Prostate gland (tissue), 2 donors: ENCODE results near the gene KCNT1. TPM values are rescaled to one million over a fixed set of nuclear protein-coding genes. Genes with fewer than 3 reads are reported as not detected.

Experiments
- DNase-seq: peaks from one replicate; pipeline ENCODE4 v3.0.0-alpha.2; 2019; ENCODE audit warnings: low spot score
- H3K27ac ChIP-seq, 2 donors: fragments of 200-600 bp; sonication (generic); 2 replicates each; pipeline ENCODE4 v1.5.1; 2017 to 2019
- H3K27me3 ChIP-seq: fragments of 200-600 bp; sonication (generic); replicated peaks from 2 replicates; pipeline ENCODE4 v1.5.1; 2019; ENCODE audit not compliant: insufficient read depth
- H3K36me3 ChIP-seq, 2 donors: fragments of 200-600 bp; sonication (generic); 1 replicate in 1 of 2; 2 replicates in 1 of 2; pipeline versions ENCODE4 v1.5.1 to v1.8.1; 2017 to 2019
- H3K4me1 ChIP-seq: fragments of 200-600 bp; sonication (generic); replicated peaks from 2 replicates; pipeline ENCODE4 v1.5.1; 2019
- H3K4me3 ChIP-seq, 2 donors: fragments of 200-600 bp; sonication (generic); 2 replicates each; pipeline ENCODE4 v1.5.1; 2017 to 2019
- H3K9me3 ChIP-seq: fragments of 200-600 bp; sonication (generic); 2 replicates; pipeline ENCODE4 v1.5.1; 2017
- CTCF ChIP-seq, 4 experiments: fragments of 200-600 bp in 2 of 4; fragments of 450-650 bp in 2 of 4; sonication (generic) in 2 of 4; IDR thresholded peaks; 1 replicate in 3 of 4; 2 replicates in 1 of 4; pipeline ENCODE4 v1.5.1; 2016 to 2019; ENCODE audit warnings: antibody characterized with exemption in 4 of 4, mild to moderate bottlenecking in 2 of 4, moderate library complexity in 2 of 4
- POLR2A ChIP-seq: fragments of 450-650 bp; IDR thresholded peaks from one replicate; pipeline ENCODE4 v1.6.1; 2016; ENCODE audit warnings: antibody characterized with exemption, mild to moderate bottlenecking
- POLR2AphosphoS5 ChIP-seq: sonication (generic); formaldehyde crosslinking; IDR thresholded peaks from one replicate; pipeline ENCODE4 v1.6.1; 2017; ENCODE audit warnings: antibody characterized with exemption
- WGBS: methylation state at CpG from one replicate; pipeline ENCODE4 v1.1.5; 2018; 5-methylcytosine and 5-hydroxymethylcytosine counted together
- intact Hi-C: fragments of 100-400 bp; cut with DNase I; formaldehyde crosslinking; loops from one replicate; pipeline ENCODE4 v1.14.2; 2022
- total RNA-seq, 2 donors: library from RNA; depleted of rRNA; stranded (reverse); fragments of >200 nt; gene quantifications; one replicate each; pipeline ENCODE4 v1.1.0, GENCODE V29; 2016

The KCNT1 gene
- total RNA-seq, 2 donors from 2014 or later: 0.09 to 3.0 TPM

GRCh38 chr9:135761845-135762168 lies 59.8 kb downstream of the KCNT1 start:
- Histone ChIP-seq H3K36me3 (no peaks in the 10 kb centered on the region), H3K27ac (no peak overlapping the region), H3K27me3 (no peaks in the 10 kb centered on the region), H3K4me3 (no peak overlapping the region), H3K4me1 (no peaks in the 10 kb centered on the region), H3K9me3 (no peaks in the 10 kb centered on the region)
- DNase-seq: no peak
- intact Hi-C loops: no loop called here
- 92% methylated on average over 16 of the region's 16 CpGs for WGBS
- TF ChIP-seq POLR2AphosphoS5 (no peak), CTCF (IDR thresholded peaks at IDR 0.05) (no peak), POLR2A (no peak)

- no peak for DNase-seq
- no peaks in the 10 kb centered on the region for H3K4me1 ChIP-seq
- no peaks in the 10 kb centered on the region for H3K27me3 ChIP-seq
- H3K27ac ChIP-seq: no peak overlapping the region
- 78% methylated on average over 13 of the region's 13 CpGs for WGBS
- H3K36me3 ChIP-seq: no peaks in the 10 kb centered on the region
- intact Hi-C loops: no loop called here
- H3K4me3 ChIP-seq: no peak overlapping the region
- H3K9me3 ChIP-seq: no peaks in the 10 kb centered on the region
- no peak for TF ChIP-seq POLR2A
- TF ChIP-seq CTCF (IDR thresholded peaks at IDR 0.05): no peak
- no peak for TF ChIP-seq POLR2AphosphoS5
Observed at GRCh38 chr9:135762921-135763320, 60.9 kb downstream of the KCNT1 start.

- no peaks in the 10 kb centered on the region for H3K36me3 ChIP-seq
- no peak for DNase-seq
- no peaks in the 10 kb centered on the region for H3K9me3 ChIP-seq
- no peak overlapping the region for H3K4me3 ChIP-seq
- intact Hi-C loops: no loop called here
- TF ChIP-seq POLR2A (no peak), POLR2AphosphoS5 (no peak), CTCF (IDR thresholded peaks at IDR 0.05) (no peak)
- H3K27me3 ChIP-seq: no peaks in the 10 kb centered on the region
- H3K27ac ChIP-seq: no peak overlapping the region
- no peaks in the 10 kb centered on the region for H3K4me1 ChIP-seq
- WGBS: 87% methylated on average over 24 of the region's 24 CpGs
Observed at GRCh38 chr9:135763716-135764446, 61.9 kb downstream of the KCNT1 start.

GRCh38 chr9:135764731-135765130 lies 62.7 kb downstream of the KCNT1 start:
- WGBS: 94% methylated on average over 19 of the region's 19 CpGs
- intact Hi-C loops: no loop called here
- no peak overlapping the region for H3K27ac ChIP-seq
- no peaks in the 10 kb centered on the region for H3K27me3 ChIP-seq
- no peaks in the 10 kb centered on the region for H3K4me1 ChIP-seq
- H3K36me3 ChIP-seq: no peaks in the 10 kb centered on the region
- H3K4me3 ChIP-seq: no peak overlapping the region
- no peaks in the 10 kb centered on the region for H3K9me3 ChIP-seq
- no peak for DNase-seq
- no peak for TF ChIP-seq POLR2A
- no peak for TF ChIP-seq POLR2AphosphoS5
- TF ChIP-seq CTCF (IDR thresholded peaks at IDR 0.05): no peak

GRCh38 chr9:135765416-135765815 lies 63.4 kb downstream of the KCNT1 start:
- Histone ChIP-seq H3K9me3 (no peaks in the 10 kb centered on the region), H3K27me3 (no peaks in the 10 kb centered on the region), H3K27ac (no peak overlapping the region), H3K4me3 (no peak overlapping the region), H3K36me3 (no peaks in the 10 kb centered on the region), H3K4me1 (no peaks in the 10 kb centered on the region)
- WGBS: 89% methylated on average over 9 of the region's 13 CpGs
- intact Hi-C loops: no loop called here
- TF ChIP-seq CTCF (IDR thresholded peaks at IDR 0.05): no peak
- TF ChIP-seq POLR2A: no peak
- no peak for TF ChIP-seq POLR2AphosphoS5
- DNase-seq: no peak
